Nephron progenitor cell (in vitro differentiated cells): Measurements from ENCODE around the gene DES.

Source experiments
- DNase-seq: peaks from one replicate; pipeline ENCODE4 v3.0.0; 2021
- H3K27ac Mint-ChIP-seq: 2 replicates; pipeline ENCODE4 v1.8.0; 2021; ENCODE audit warnings: mild to moderate bottlenecking, moderate library complexity, mixed read lengths
- H3K27me3 Mint-ChIP-seq: 2 replicates; pipeline ENCODE4 v1.8.0; 2021; ENCODE audit warnings: mild to moderate bottlenecking, low read depth, mixed read lengths; ENCODE audit not compliant: poor library complexity
- H3K36me3 Mint-ChIP-seq: 2 replicates; pipeline ENCODE4 v1.8.0; 2021; ENCODE audit warnings: low read depth, mixed read lengths
- H3K4me1 Mint-ChIP-seq: 2 replicates; pipeline ENCODE4 v1.8.0; 2021; ENCODE audit warnings: mixed read lengths
- H3K4me3 Mint-ChIP-seq: 2 replicates; pipeline ENCODE4 v1.8.0; 2021; ENCODE audit warnings: mild to moderate bottlenecking, moderate library complexity, mixed read lengths
- H3K9me3 Mint-ChIP-seq: 2 replicates; pipeline ENCODE4 v1.8.0; 2021; ENCODE audit warnings: mild to moderate bottlenecking, moderate library complexity, mixed read lengths
- CTCF ChIP-seq: fragments of 200-600 bp; sonication (generic); IDR thresholded peaks from 2 replicates; pipeline ENCODE4 v1.5.0; 2021; ENCODE audit warnings: antibody characterized with exemption

DES gene

GRCh38 chr2:219475278-219475677 lies 57.1 kb downstream of the DES start:
- no peak for DNase-seq
- H3K4me1 Mint-ChIP-seq, result peaks cover 27% of the 10 kb centered on the region
- TF ChIP-seq CTCF, result no peak
- no peaks in the 10 kb centered on the region for H3K36me3 Mint-ChIP-seq
- no peak overlapping the region for H3K27ac Mint-ChIP-seq
- no peak overlapping the region for H3K4me3 Mint-ChIP-seq
- H3K9me3 Mint-ChIP-seq, result no peaks in the 10 kb centered on the region
- peaks cover 4% of the 10 kb centered on the region for H3K27me3 Mint-ChIP-seq

- TF ChIP-seq CTCF, result peak; percentile 92
- Mint-ChIP-seq H3K4me3 (peak overlapping the region; percentile 80), H3K9me3 (no peaks in the 10 kb centered on the region), H3K36me3 (no peaks in the 10 kb centered on the region), H3K27ac (no peak overlapping the region), H3K27me3 (peaks cover 11% of the 10 kb centered on the region), H3K4me1 (peaks cover 22% of the 10 kb centered on the region)
- DNase-seq, result peak; percentile 88
Observed at GRCh38 chr2:219475697-219476651, 57.8 kb downstream of the DES start.
